Non-pigmented ciliary epithelial cell (primary cell): Measurements from ENCODE around the gene PBXIP1.

ENCODE experiments used
- DNase-seq: peaks from one replicate; pipeline ENCODE4 v3.0.0-alpha.2; 2010; ENCODE audit warnings: low read depth

Gene PBXIP1

DNA sequence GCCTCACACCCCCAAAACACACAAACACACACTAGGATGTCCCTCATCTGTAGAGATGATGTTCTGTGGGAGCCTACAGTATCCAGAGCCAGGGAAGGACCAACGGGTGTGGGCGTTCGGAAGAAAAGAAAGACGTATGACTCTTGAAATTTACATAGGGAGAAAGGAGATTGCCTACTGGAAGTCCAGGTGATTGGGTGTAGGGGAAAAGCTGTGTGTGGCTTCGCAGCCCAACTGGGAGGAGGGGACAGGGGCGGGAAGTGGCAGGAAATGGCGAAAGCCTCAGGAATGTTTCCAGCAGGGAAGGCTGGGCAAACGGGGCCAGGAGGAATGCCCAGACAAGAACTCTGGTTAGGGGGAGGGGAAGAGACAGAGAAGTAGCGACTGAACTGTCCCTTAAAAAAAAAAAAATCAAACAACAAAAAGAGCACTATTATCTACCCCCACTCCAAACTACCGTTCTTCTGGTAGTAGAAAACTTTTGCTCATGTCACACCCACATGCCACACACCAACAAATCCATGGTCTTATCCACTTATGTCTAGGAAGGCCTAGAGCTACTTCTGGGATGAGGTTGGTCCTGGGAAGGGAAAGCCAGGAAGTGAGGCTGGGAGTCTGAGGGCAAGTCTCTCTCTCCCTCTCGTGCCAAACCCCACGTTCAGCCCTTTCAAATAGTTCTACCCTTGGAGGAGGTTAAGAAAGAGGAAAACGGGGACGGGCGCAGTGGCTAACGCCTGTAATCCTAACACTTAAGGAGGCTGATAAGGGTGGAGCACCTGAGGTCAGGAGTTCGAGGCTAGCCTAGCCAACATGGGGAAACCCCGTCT lies 16.8 kb upstream of the PBXIP1 start:
- DNase-seq, result peak; percentile 86

GRCh38 chr1:154972213-154972516 lies 16.3 kb upstream of the PBXIP1 start:
- no peak for DNase-seq

- DNase-seq, result no peak
Measured at GRCh38 chr1:154971341-154971998, 15.6 kb upstream of the PBXIP1 start.

- peak; percentile 70 for DNase-seq
Measured at GRCh38 chr1:154970631-154971340, 14.9 kb upstream of the PBXIP1 start, which contains the start of gene SHC1. TSS of gene SHC1 (minus strand) at chr1:154970747. CDS start at chr1:154970526, 221 bp downstream.

GRCh38 chr1:154969860-154970452 lies 14.1 kb upstream of the PBXIP1 start:
- DNase-seq, result no peak

DNA sequence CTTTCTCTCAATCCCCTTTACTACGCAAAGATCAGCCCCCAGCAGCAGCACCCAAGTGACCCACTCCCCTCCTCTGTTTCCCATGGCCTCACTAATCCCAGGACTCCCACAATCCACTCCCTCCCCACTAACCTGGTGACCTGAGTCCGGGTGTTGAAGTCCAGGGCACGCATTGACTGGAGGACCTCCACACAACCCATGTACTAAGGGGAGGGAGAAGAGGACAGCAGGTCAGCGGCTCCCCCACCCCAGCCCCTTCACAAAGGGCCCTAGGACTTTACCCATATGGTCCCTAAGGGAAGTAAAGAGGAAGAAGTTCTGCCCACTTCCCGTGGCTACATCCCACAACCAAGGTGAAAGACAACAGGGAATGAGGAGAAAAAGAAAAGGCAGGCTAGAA lies 13.3 kb upstream of the PBXIP1 start:
- DNase-seq, result no peak

DNA sequence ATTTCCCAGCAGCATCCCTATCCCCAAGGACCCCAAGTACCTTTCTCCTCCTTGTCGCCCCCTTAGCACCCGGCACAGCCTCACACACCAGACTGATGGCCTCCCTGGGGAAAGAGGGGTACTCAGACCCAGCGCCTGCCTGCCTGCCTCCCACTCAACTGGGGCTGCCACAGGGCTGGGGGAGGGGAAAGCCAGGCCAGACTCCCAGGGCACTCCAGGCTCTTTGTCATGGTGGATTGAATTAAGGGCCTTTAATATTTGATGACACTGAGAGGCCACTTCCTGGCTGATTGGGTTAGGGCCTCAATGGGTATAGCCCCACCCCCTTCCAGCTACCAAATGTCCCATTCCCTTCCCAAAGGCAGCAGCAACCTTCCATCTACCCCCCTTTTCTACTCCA lies 12.8 kb upstream of the PBXIP1 start:
- no peak for DNase-seq

DNA sequence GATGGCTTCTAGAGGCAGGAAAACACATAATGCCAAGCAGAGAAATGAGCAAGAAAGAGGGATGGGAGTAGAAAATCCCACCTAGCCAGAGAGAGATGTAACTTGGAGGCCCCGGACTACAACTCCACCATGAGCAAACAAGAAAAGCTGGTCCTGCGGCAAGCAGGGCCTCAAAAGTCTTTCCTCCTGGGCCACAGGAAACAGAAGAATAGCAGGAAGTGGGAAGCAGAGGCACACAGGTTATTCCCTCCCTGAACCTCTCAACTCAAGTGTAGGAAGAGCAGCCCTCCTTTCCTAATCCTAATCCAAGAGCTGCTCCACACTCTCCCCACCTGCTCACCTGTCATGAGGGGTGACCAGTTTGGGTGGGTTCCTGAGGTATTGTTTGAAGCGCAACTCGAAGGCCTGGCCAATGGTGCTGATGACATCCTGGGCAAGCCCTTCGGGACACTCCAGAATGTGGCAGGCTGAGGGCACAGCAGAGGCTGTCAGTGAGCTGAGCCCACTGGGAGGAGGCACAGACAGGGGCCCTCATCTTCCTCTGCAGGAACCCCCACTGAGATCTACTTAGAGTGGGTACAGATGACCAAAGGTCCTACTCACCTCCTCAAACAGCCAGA lies 11.5 kb upstream of the PBXIP1 start:
- DNase-seq, result no peak

- no peak for DNase-seq
Measured at GRCh38 chr1:154966111-154966510, 10.2 kb upstream of the PBXIP1 start.

- DNase-seq, result no peak
Measured at GRCh38 chr1:154964359-154964758, 8.5 kb upstream of the PBXIP1 start.

DNA sequence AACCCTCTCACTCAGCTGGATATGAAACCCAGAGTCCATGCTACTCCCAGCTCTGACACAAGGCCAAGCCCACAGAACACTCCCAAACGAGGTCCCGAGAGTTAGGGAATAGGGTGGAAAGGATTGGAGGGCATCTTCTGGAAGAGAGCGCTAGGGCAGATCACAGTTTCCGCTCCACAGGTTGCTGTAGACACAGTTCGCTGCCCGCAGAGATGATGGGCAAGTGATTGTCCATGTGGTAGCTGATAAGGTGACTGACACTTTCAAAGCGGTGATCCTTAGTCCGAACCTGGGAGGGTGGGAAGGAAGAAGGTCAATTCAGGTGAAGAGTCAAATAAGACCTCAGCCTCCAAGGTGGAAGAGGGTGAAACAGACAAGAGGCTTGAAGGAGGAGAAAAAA lies 7.7 kb upstream of the PBXIP1 start:
- no peak for DNase-seq

- DNase-seq, result no peak
Measured at GRCh38 chr1:154962795-154963330, 7.0 kb upstream of the PBXIP1 start.

DNA sequence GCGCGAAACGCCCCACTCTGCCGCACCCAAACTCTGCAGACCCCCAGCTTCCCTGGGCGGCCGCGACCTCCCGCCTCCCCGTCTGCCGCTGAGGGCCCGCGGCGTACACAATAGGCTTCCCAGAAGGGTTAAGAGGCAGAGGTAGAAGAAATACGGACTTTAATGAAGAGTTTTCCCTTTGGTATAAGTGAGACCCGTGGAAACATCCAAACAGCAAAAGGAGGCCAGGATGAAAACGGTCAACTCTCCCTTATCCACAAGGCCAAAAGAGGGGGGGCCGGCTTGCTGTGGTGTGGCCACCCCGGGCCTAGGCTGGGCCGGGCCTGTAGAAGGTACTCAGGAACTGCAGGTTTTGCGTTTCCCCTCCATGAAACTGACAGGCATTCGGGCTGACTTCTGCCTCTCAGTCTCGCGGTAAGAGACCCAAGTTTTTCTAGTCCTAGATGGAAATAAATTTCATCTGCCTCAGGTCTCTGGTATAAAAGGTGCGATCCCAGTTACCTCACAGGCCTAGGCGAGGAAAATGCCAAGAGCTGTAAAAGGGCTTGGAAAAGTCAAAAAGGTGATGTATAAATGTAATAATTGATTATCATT lies 6.4 kb upstream of the PBXIP1 start:
- no peak for DNase-seq

DNA sequence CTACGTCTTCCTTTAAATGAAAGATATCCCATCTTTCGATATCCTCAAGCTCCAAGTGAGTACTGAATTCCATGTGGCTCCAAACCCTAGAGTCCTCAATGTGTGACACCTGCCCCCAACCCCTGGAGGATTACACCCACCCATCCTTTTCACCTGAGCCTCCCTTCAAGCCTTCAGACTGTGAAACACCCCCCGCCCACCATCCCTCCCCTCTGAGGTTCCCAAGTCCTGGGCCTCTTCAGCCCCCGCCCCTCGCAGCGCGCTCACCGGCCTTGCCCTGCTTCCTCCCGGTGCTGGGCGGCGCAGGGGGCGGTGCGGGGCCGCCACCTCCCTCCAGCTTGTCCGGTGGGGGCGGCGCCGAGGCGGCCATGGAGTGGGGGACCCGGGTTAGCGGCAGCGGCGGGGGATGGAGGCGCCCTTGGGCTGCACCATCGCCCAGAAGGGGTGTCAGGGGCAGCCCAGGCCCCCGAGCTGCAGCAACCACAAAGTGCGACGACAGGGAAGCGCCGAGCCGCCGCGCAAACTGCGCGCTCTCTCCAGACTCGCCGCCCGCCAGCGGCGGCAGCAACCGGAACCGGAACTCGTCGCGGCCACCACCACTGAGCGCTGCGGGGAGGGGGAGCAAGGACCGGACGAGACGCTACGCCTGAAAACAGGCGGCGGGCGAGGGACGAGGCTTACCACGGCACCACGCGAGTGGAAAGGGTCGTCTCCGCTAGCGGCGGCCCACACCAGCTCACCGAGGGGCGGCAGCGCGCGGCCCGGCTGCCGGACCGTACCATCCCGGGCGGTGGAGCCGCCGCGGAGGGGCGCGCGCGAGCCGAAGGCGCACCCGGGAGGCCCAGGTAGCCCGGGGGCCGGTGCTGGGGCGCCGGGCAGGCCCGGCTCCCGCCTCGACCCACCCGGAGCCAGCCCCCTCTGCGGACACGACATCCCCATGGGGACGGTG lies 5.6 kb upstream of the PBXIP1 start, which contains the start of gene PYGO2:
TSS of gene PYGO2 (minus strand) at position 576 of the 949 bp plus-strand sequence. CDS start at position 370, 206 bp downstream.
- no peak for DNase-seq

GRCh38 chr1:154960446-154961136 lies 4.7 kb upstream of the PBXIP1 start:
- no peak for DNase-seq

DNA sequence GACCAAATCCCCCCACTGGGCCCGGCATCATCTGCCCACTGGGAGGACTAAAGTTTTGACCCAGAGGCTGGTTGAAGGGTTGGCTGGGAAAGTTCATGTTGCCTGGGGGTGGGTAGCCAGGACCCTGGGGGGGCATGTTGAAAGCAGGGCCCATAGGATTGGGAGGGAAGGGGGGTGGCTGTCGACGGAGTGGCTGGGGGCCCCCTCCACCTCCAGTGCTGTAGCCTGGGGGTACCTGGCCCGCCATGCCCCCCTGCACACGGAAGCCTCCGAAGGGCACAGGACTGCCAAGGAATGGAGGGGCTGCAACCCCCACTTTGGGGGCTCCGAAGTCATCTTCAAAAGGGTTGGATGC lies 3.5 kb upstream of the PBXIP1 start:
- no peak for DNase-seq

- no peak for DNase-seq
Measured at GRCh38 chr1:154958681-154959425, 3.0 kb upstream of the PBXIP1 start.

- no peak for DNase-seq
Measured at GRCh38 chr1:154958036-154958435, 2.1 kb upstream of the PBXIP1 start.

- DNase-seq, result no peak
Measured at GRCh38 chr1:154957091-154957657, 1.3 kb upstream of the PBXIP1 start.
